Stimulated activated CD8-positive, alpha-beta memory T cell treated with anti-CD3 and anti-CD28 coated beads, Interleukin-7, amount 100 ng/mL, for 1 hour (primary cell): ENCODE data around the gene IQSEC1.

Source experiments
- DNase-seq, 2 donors: peaks; one replicate each; pipeline ENCODE4 v3.0.0-alpha.2; 2020; ENCODE audit warnings: low read depth in 2 of 2

Gene IQSEC1

GRCh38 chr3:12908136-12908730, 165.0 kb downstream of the IQSEC1 start:
- DNase-seq = no peak

GRCh38 chr3:12907729-12908128, 165.5 kb downstream of the IQSEC1 start:
- no peak for DNase-seq

GRCh38 chr3:12907296-12907695, 165.9 kb downstream of the IQSEC1 start:
- no peak for DNase-seq

- no peak for DNase-seq
These were observed 166.3 kb downstream of the IQSEC1 start for GRCh38 chr3:12906916-12907290.

- DNase-seq = no peak
These were observed 166.9 kb downstream of the IQSEC1 start for GRCh38 chr3:12906141-12906915.

GRCh38 chr3:12905316-12906071, 167.7 kb downstream of the IQSEC1 start:
- no peak for DNase-seq

- no peak for DNase-seq
These were observed 168.3 kb downstream of the IQSEC1 start for GRCh38 chr3:12904951-12905315.

GRCh38 chr3:12903881-12904280, 169.3 kb downstream of the IQSEC1 start:
- DNase-seq = no peak

- no peak for DNase-seq
These were observed 170.0 kb downstream of the IQSEC1 start for GRCh38 chr3:12903000-12903800.

GRCh38 chr3:12902181-12902999, 170.8 kb downstream of the IQSEC1 start:
- no peak for DNase-seq

- DNase-seq = no peak
These were observed 171.6 kb downstream of the IQSEC1 start for GRCh38 chr3:12901623-12902045.

- DNase-seq = no peak
These were observed 172.3 kb downstream of the IQSEC1 start for GRCh38 chr3:12900885-12901411.

- no peak for DNase-seq
These were observed 174.1 kb downstream of the IQSEC1 start for GRCh38 chr3:12898965-12899755.

- no peak for DNase-seq
These were observed 174.8 kb downstream of the IQSEC1 start for GRCh38 chr3:12898290-12898964.

- no peak for DNase-seq
These were observed 175.6 kb downstream of the IQSEC1 start for GRCh38 chr3:12897381-12898289.

- no peak for DNase-seq
These were observed 176.9 kb downstream of the IQSEC1 start for GRCh38 chr3:12896063-12896985.

- DNase-seq = no peak
These were observed 177.7 kb downstream of the IQSEC1 start for GRCh38 chr3:12895391-12896062.
